Loucy (cell line): ENCODE data around the gene POLR2H.

ENCODE experiments used
- H2AFZ ChIP-seq: fragments of 200-600 bp; sonication (generic); 2 replicates; pipeline ENCODE4 v1.6.0; 2016; ENCODE audit warnings: antibody characterized with exemption, mild to moderate bottlenecking, low read length, moderate library complexity
- H3F3A ChIP-seq: fragments of 200-600 bp; 2 replicates; pipeline ENCODE4 v1.6.0; 2016; ENCODE audit warnings: antibody characterized with exemption, low read depth, mild to moderate bottlenecking
- H3K27me3 ChIP-seq: fragments of 200-600 bp; sonication (generic); 2 replicates; pipeline ENCODE4 v1.6.1; 2014; ENCODE audit warnings: low read length, mild to moderate bottlenecking; ENCODE audit not compliant: insufficient read depth, poor library complexity, severe bottlenecking
- H3K36me3 ChIP-seq: fragments of 200-600 bp; sonication (generic); 2 replicates; pipeline ENCODE4 v1.6.1; 2016; ENCODE audit warnings: low read length; ENCODE audit not compliant: insufficient read depth
- H3K4me1 ChIP-seq: fragments of 200-600 bp; sonication (generic); 2 replicates; pipeline ENCODE4 v1.5.1; 2014; ENCODE audit warnings: low read length, mild to moderate bottlenecking; ENCODE audit not compliant: insufficient read depth, poor library complexity, severe bottlenecking
- H3K4me2 ChIP-seq: fragments of 200-600 bp; sonication (generic); 2 replicates; pipeline ENCODE4 v1.6.0; 2014; ENCODE audit warnings: antibody characterized with exemption, low read length, low read depth, mild to moderate bottlenecking; ENCODE audit not compliant: poor library complexity, severe bottlenecking
- H3K4me3 ChIP-seq: fragments of 200-600 bp; sonication (generic); 2 replicates; pipeline ENCODE4 v1.5.1; 2014; ENCODE audit warnings: low read length, mild to moderate bottlenecking, mixed read lengths; ENCODE audit not compliant: poor library complexity, severe bottlenecking
- H3K79me2 ChIP-seq: fragments of 200-600 bp; sonication (generic); 2 replicates; pipeline ENCODE4 v1.6.1; 2014; ENCODE audit warnings: low read length; ENCODE audit not compliant: insufficient read depth
- H3K9ac ChIP-seq: fragments of 200-600 bp; sonication (generic); 2 replicates; pipeline ENCODE4 v1.6.0; 2014; ENCODE audit warnings: mild to moderate bottlenecking, low read depth, low read length, moderate library complexity; ENCODE audit not compliant: poor library complexity, severe bottlenecking
- H3K9me2 ChIP-seq: fragments of 200-600 bp; sonication (generic); replicated peaks from 2 replicates; pipeline ENCODE4 v1.6.1; 2016; ENCODE audit warnings: low read depth, low read length, mixed read lengths
- H3K9me3 ChIP-seq: fragments of 200-600 bp; sonication (generic); 2 replicates; pipeline ENCODE4 v1.6.1; 2014; ENCODE audit warnings: mild to moderate bottlenecking, antibody characterized with exemption, low read length, low read depth; ENCODE audit not compliant: insufficient read depth
- H4K20me1 ChIP-seq: fragments of 200-600 bp; sonication (generic); 2 replicates; pipeline ENCODE4 v1.6.0; 2014; ENCODE audit warnings: antibody characterized with exemption, low read length, mild to moderate bottlenecking; ENCODE audit not compliant: insufficient read depth, poor library complexity, severe bottlenecking
- EZH2phosphoT487 ChIP-seq: fragments of 200-600 bp; IDR thresholded peaks from 2 replicates; pipeline ENCODE4 v1.6.1; 2018; ENCODE audit warnings: antibody characterized with exemption, mild to moderate bottlenecking, moderate library complexity, borderline replicate concordance
- TF ChIP-seq, protein P1 (sequence below): fragments of 200-600 bp; sonication (generic); conservative IDR thresholded peaks from 2 replicates; pipeline ENCODE4 v1.5.1; 2014; ENCODE audit warnings: mild to moderate bottlenecking, antibody characterized with exemption, low read length

POLR2H gene

DNA sequence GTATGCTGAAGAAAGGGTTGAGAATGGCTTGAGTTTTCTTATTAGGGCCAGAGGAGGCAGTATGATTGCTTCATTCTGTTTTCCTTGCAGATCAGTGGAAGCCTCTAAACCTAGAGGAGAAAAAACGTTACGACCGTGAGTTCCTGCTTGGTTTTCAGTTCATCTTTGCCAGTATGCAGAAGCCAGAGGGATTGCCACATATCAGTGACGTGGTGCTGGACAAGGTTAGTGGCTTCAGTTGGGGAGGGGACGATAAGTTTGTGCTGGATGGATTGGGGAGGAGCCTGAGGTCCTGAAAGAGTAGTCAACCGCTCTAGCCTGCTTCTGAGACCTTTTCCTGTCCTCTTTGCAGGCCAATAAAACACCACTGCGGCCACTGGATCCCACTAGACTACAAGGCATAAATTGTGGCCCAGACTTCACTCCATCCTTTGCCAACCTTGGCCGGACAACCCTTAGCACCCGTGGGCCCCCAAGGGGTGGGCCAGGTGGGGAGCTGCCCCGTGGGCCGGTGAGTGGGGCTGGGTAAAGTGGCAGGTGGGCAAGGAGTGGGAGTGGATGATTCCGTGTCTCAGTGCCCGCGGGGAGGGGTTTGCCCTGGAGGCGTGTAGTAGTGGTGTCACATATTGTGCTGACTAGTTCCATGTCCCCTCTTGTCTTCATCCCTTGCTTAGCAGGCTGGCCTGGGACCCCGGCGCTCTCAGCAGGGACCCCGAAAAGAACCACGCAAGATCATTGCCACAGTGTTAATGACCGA is 38.6 kb upstream of the POLR2H start:
- H3K9me3 ChIP-seq, result no peaks in the 10 kb centered on the region
- H2AFZ ChIP-seq, result no peak overlapping the region
- TF ChIP-seq EZH2phosphoT487, result no peak
- TF ChIP-seq, protein P1, sequence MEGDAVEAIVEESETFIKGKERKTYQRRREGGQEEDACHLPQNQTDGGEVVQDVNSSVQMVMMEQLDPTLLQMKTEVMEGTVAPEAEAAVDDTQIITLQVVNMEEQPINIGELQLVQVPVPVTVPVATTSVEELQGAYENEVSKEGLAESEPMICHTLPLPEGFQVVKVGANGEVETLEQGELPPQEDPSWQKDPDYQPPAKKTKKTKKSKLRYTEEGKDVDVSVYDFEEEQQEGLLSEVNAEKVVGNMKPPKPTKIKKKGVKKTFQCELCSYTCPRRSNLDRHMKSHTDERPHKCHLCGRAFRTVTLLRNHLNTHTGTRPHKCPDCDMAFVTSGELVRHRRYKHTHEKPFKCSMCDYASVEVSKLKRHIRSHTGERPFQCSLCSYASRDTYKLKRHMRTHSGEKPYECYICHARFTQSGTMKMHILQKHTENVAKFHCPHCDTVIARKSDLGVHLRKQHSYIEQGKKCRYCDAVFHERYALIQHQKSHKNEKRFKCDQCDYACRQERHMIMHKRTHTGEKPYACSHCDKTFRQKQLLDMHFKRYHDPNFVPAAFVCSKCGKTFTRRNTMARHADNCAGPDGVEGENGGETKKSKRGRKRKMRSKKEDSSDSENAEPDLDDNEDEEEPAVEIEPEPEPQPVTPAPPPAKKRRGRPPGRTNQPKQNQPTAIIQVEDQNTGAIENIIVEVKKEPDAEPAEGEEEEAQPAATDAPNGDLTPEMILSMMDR, result no peak
- H3K27me3 ChIP-seq, result no peaks in the 10 kb centered on the region
- H3K9ac ChIP-seq, result no peak overlapping the region
- peaks cover 50% of the 10 kb centered on the region for H3K79me2 ChIP-seq
- H3K4me2 ChIP-seq, result no peak overlapping the region
- H3K36me3 ChIP-seq, result peaks cover 92% of the 10 kb centered on the region
- peaks cover 11% of the 10 kb centered on the region for H3K4me1 ChIP-seq
- peaks cover 66% of the 10 kb centered on the region for H4K20me1 ChIP-seq
- H3F3A ChIP-seq, result no peaks in the 10 kb centered on the region
- no peaks in the 10 kb centered on the region for H3K9me2 ChIP-seq
- H3K4me3 ChIP-seq, result no peak overlapping the region

DNA sequence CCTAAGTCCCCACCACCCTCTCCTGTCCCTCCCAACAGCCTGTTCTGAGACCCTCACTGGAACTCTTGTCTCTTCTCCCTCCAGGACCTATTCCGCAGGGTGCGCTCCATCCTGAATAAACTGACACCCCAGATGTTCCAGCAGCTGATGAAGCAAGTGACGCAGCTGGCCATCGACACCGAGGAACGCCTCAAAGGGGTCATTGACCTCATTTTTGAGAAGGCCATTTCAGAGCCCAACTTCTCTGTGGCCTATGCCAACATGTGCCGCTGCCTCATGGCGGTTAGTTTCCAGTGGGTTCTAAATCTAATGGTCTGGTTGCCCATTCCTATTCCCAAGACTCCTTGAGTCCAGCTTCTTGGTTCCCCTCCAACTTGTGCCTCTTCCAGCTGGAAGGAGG is 37.8 kb upstream of the POLR2H start:
- Histone ChIP-seq H4K20me1 (peaks cover 59% of the 10 kb centered on the region), H3K36me3 (peaks cover 96% of the 10 kb centered on the region)

DNA sequence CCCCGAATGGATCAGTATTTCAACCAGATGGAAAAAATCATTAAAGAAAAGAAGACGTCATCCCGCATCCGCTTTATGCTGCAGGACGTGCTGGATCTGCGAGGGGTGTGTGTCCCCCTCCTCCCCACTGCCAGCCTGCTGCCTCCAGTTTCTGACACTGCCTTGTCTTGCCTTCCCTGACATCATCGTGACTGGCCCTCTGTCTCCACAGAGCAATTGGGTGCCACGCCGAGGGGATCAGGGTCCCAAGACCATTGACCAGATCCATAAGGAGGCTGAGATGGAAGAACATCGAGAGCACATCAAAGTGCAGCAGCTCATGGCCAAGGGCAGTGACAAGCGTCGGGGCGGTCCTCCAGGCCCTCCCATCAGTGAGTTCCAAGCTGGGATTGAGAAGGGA is 36.2 kb upstream of the POLR2H start:
- peaks cover 45% of the 10 kb centered on the region for H4K20me1 ChIP-seq
- H3F3A ChIP-seq, result no peaks in the 10 kb centered on the region
- TF ChIP-seq, protein P1, result no peak
- no peak for TF ChIP-seq EZH2phosphoT487
- H3K9ac ChIP-seq, result no peak overlapping the region
- no peaks in the 10 kb centered on the region for H3K4me1 ChIP-seq
- no peaks in the 10 kb centered on the region for H3K27me3 ChIP-seq
- H3K4me3 ChIP-seq, result no peak overlapping the region
- H3K9me3 ChIP-seq, result no peaks in the 10 kb centered on the region
- H3K4me2 ChIP-seq, result no peak overlapping the region
- peaks cover 26% of the 10 kb centered on the region; the same call in 1 of the 2 replicates for H3K79me2 ChIP-seq
- no peak overlapping the region for H2AFZ ChIP-seq
- no peaks in the 10 kb centered on the region for H3K9me2 ChIP-seq
- H3K36me3 ChIP-seq, result peaks cover 97% of the 10 kb centered on the region

More for the DNA sequence above, 37.8 kb upstream of the POLR2H start:
- H3K4me1 ChIP-seq, result peaks cover 9% of the 10 kb centered on the region
- H3K9me3 ChIP-seq, result no peaks in the 10 kb centered on the region
- H3F3A ChIP-seq, result no peaks in the 10 kb centered on the region
- no peak overlapping the region for H2AFZ ChIP-seq
- H3K9ac ChIP-seq, result no peak overlapping the region
- peaks cover 42% of the 10 kb centered on the region for H3K79me2 ChIP-seq
- H3K9me2 ChIP-seq, result no peaks in the 10 kb centered on the region
- H3K27me3 ChIP-seq, result no peaks in the 10 kb centered on the region
- TF ChIP-seq, protein P1, result no peak
- no peak for TF ChIP-seq EZH2phosphoT487
- no peak overlapping the region for H3K4me3 ChIP-seq
- H3K4me2 ChIP-seq, result no peak overlapping the region
